Endothelial cell of umbilical vein (primary cell): Measurements from ENCODE around the gene ECPAS. TPM values are rescaled to one million over a fixed set of nuclear protein-coding genes. Genes with fewer than 3 reads are reported as not detected.

ENCODE experiments used
- BruUV-seq: library from RNA; stranded (reverse); fragments of 400-500 nt; replicated peaks from 2 replicates; lab custom pipeline; 2021; lab: Mats Ljungman, UMichigan
- CTCF ChIA-PET: fragments of 300-600, 350-600 bp; sonication (Branson Sonifier 250); formaldehyde crosslinking; loops from one replicate; lab custom pipeline; 2021; ENCODE audit warnings: antibody characterized with exemption, inconsistent platforms; lab: Charles Lee
- POLR2A ChIA-PET: fragments of 300-600, 350-600 bp; sonication (Branson Sonifier 250); formaldehyde crosslinking; loops from one replicate; lab custom pipeline; 2021; ENCODE audit warnings: antibody characterized with exemption, inconsistent platforms; lab: Charles Lee
- DNase-seq: peaks from one replicate; pipeline ENCODE4 v3.0.0-alpha.2; 2011; ENCODE audit warnings: low read depth, low spot score
- FAIRE-seq: peaks from 2 replicates; lab custom pipeline; 2011; peaks lifted over from hg19 to GRCh38; lab: Jason Lieb, UNC
- H2AFZ ChIP-seq: 2 replicates; pipeline ENCODE4 v1.6.0; 2012; ENCODE audit warnings: low read depth, low read length, control low read depth, inconsistent platforms
- H3K27ac ChIP-seq: 2 replicates; pipeline ENCODE4 v1.5.1; 2011; ENCODE audit warnings: low read depth, mild to moderate bottlenecking, control low read depth, low read length, moderate library complexity; ENCODE audit not compliant: insufficient read depth
- H3K27me3 ChIP-seq, 2 experiments: 2 replicates each; pipeline versions ENCODE4 v1.6.0 to v1.6.1; 2011; ENCODE audit warnings: low read length in 2 of 2, mixed read lengths in 1 of 2; ENCODE audit not compliant: control insufficient read depth in 2 of 2, insufficient read depth in 2 of 2
- H3K36me3 ChIP-seq, 2 experiments: 2 replicates in 1 of 2; 3 replicates in 1 of 2; pipeline ENCODE4 v1.5.1; 2011; ENCODE audit warnings: low read length in 2 of 2, mild to moderate bottlenecking in 1 of 2, moderate library complexity in 1 of 2; ENCODE audit not compliant: control insufficient read depth in 2 of 2, insufficient read depth in 2 of 2; ENCODE audit errors: extremely low read depth in 1 of 2
- H3K4me1 ChIP-seq: 3 replicates; pipeline ENCODE4 v1.5.1; 2011; ENCODE audit warnings: mild to moderate bottlenecking, low read length; ENCODE audit not compliant: control insufficient read depth, insufficient read depth; ENCODE audit errors: extremely low read depth
- H3K4me2 ChIP-seq: 2 replicates; pipeline ENCODE4 v1.6.1; 2011; ENCODE audit warnings: low read length, control low read depth, mixed read lengths; ENCODE audit not compliant: insufficient read depth
- H3K4me3 ChIP-seq, 3 experiments: fragments of 200-600 bp in 1 of 3; sonication (generic), shearing (Covaris generic) in 1 of 3; replicated peaks in 1 of 3; 2 replicates each; pipeline ENCODE4 v1.5.1; 2011 to 2016; ENCODE audit warnings: control low read depth in 3 of 3, low read length in 3 of 3, mild to moderate bottlenecking in 2 of 3, inconsistent platforms in 1 of 3, low read depth in 1 of 3, moderate library complexity in 1 of 3; ENCODE audit not compliant: insufficient read depth in 1 of 3
- H3K79me2 ChIP-seq: 2 replicates; pipeline ENCODE4 v1.6.0; 2012; ENCODE audit warnings: low read length, inconsistent platforms; ENCODE audit not compliant: control insufficient read depth, insufficient read depth
- H3K9ac ChIP-seq: replicated peaks from 2 replicates; pipeline ENCODE3; 2011; ENCODE audit warnings: low read length, control low read depth; ENCODE audit not compliant: insufficient read depth; ENCODE audit errors: extremely low read depth
- H3K9me1 ChIP-seq: replicated peaks from 3 replicates; pipeline ENCODE4 v1.6.0; 2011; ENCODE audit warnings: mild to moderate bottlenecking, low read length; ENCODE audit not compliant: control insufficient read depth, insufficient read depth; ENCODE audit errors: extremely low read depth
- H3K9me3 ChIP-seq: replicated peaks from 2 replicates; pipeline ENCODE4 v1.5.1; 2012; ENCODE audit warnings: low read length, inconsistent platforms; ENCODE audit not compliant: control insufficient read depth, insufficient read depth
- H4K20me1 ChIP-seq: replicated peaks from 2 replicates; pipeline ENCODE3; 2011; ENCODE audit warnings: mild to moderate bottlenecking, low read length; ENCODE audit not compliant: control insufficient read depth, insufficient read depth; ENCODE audit errors: extremely low read depth
- CTCF ChIP-seq, 2 donors: IDR thresholded peaks; 1 replicate in 1 of 2; 2 replicates in 1 of 2; pipeline ENCODE4 v1.5.1; 2011; ENCODE audit warnings: low read length in 2 of 2, mild to moderate bottlenecking in 2 of 2, moderate library complexity in 2 of 2, control low read depth in 1 of 2, inconsistent platforms in 1 of 2, low read depth in 1 of 2; ENCODE audit not compliant: insufficient read depth in 1 of 2; ENCODE audit errors: extremely low read depth in 1 of 2
- EZH2 ChIP-seq: IDR thresholded peaks from 2 replicates; pipeline ENCODE4 v1.6.1; 2012; ENCODE audit warnings: borderline replicate concordance, low read depth, mild to moderate bottlenecking, moderate library complexity, low read length, inconsistent platforms; ENCODE audit not compliant: severe bottlenecking
- FOS ChIP-seq: IDR thresholded peaks from 2 replicates; pipeline ENCODE4 v1.6.1; 2011; ENCODE audit warnings: mild to moderate bottlenecking, low read length, moderate library complexity, borderline replicate concordance; ENCODE audit not compliant: insufficient read depth
- GATA2 ChIP-seq: IDR thresholded peaks from 2 replicates; pipeline ENCODE4 v1.7.0; 2011; ENCODE audit warnings: low read depth, mild to moderate bottlenecking, moderate library complexity, mixed read lengths, low read length; ENCODE audit not compliant: insufficient read length, insufficient read depth
- JUN ChIP-seq: IDR thresholded peaks from 2 replicates; pipeline ENCODE4 v1.6.1; 2011; ENCODE audit warnings: borderline replicate concordance, low read depth; ENCODE audit not compliant: insufficient read length, insufficient read depth
- MAX ChIP-seq: IDR thresholded peaks from 2 replicates; pipeline ENCODE4 v1.6.1; 2011; ENCODE audit not compliant: insufficient read depth, insufficient read length
- MYC ChIP-seq: IDR thresholded peaks from one replicate; pipeline ENCODE4 v1.6.1; 2011; ENCODE audit warnings: mild to moderate bottlenecking, low read depth, low read length
- POLR2A ChIP-seq: IDR thresholded peaks from 2 replicates; pipeline ENCODE4 v1.6.1; 2012; ENCODE audit warnings: low read depth, mild to moderate bottlenecking, control low read depth, low read length
- POLR2AphosphoS5 ChIP-seq: IDR thresholded peaks from 2 replicates; pipeline ENCODE4 v1.6.1; 2012; ENCODE audit warnings: low read depth, mild to moderate bottlenecking, control low read depth, low read length, moderate library complexity; ENCODE audit not compliant: insufficient read depth
- dilution Hi-C: fragments of 300-500 bp; cut with MboI; formaldehyde crosslinking; loops from one replicate; pipeline ENCODE4 v1.15.0; 2019; ENCODE audit warnings: low sequenced_read_pairs; ENCODE audit not compliant: extremely low pct_ligation_motif_present
- intact Hi-C: fragments of 100-400 bp; cut with micrococcal nuclease; formaldehyde crosslinking; loops from one replicate; pipeline ENCODE4 v1.10.0; 2022
- polyA plus RNA-seq, 4 experiments: library from polyadenylated mRNA; depleted of rRNA in 3 of 4; stranded (reverse) in 3 of 4; unstranded in 1 of 4; fragments of >200 nt; gene quantifications; 2 replicates each; pipeline versions ENCODE4 v1.2.1 to v1.2.3, GENCODE V29; 2011 to 2012; ENCODE audit warnings: missing spikeins in 1 of 4
- total RNA-seq: library from RNA; stranded (reverse); gene quantifications from 2 replicates; pipeline ENCODE4 v1.2.3, GENCODE V29; 2021

Gene ECPAS
- total and polyA plus RNA-seq, 2 donors (not counting 3 experiments of a cell fraction or from before 2014, with no cell fraction given): 17.9 to 89.3 TPM

GRCh38 chr9:111375062-111375461 lies 109.1 kb downstream of the ECPAS start:
- Histone ChIP-seq H3K79me2 (no peaks in the 10 kb centered on the region), H3K27ac (no peak overlapping the region), H3K36me3 (peaks cover 6 to 33% of the 10 kb centered on the region in 2 experiments), H3K9me1 (no peaks in the 10 kb centered on the region), H4K20me1 (no peaks in the 10 kb centered on the region), H3K27me3 (no peaks in the 10 kb centered on the region), H3K9ac (no peak overlapping the region), H3K4me2 (no peak overlapping the region), H3K9me3 (no peaks in the 10 kb centered on the region), H3K4me1 (no peaks in the 10 kb centered on the region), H2AFZ (no peak overlapping the region), H3K4me3 (no peak overlapping the region)
- dilution Hi-C loops (no loop called here), intact Hi-C loops (no loop called here)
- TF ChIP-seq CTCF (IDR thresholded peaks at IDR 0.05; ENCODE audit: extremely low read depth in 1 of 2, insufficient read depth in 1 of 2, low read depth in 1 of 2, low read length in 2 of 2) (no peak), POLR2A (no peak), JUN (no peak), POLR2AphosphoS5 (no peak), FOS (no peak), EZH2 (no peak), MAX (no peak), GATA2 (no peak), MYC (no peak)
- CTCF ChIA-PET: no interaction called here
- no TSS peak for BruUV-seq
- FAIRE-seq (no peak), DNase-seq (no peak)
- POLR2A ChIA-PET: no interaction called here
